ENCODE measurements around the gene WDR73. TPM values are rescaled to one million over a fixed set of nuclear protein-coding genes. Genes with fewer than 3 reads are reported as not detected.

The WDR73 gene
- total and polyA plus RNA-seq, 2 of the 8 experiments (the other 6 are each of a cell fraction or from before 2014, with no cell fraction given), result 22.7 to 23.1 TPM

- H3K4me1 ChIP-seq (replicated peaks in 1 of 4; ENCODE audit: control insufficient read depth in 3 of 4, insufficient read depth in 4 of 4, low read length in 3 of 4), result no peaks in the 10 kb centered on the region
- POLR2A ChIA-PET (ENCODE audit: partially characterized antibody), result interaction anchor here (0.9 to 6.1 kb wide), 7 partner anchors 9 to 24 kb away, joined by 3 to 37 read pairs (median 11); partner anchors contain the start of gene ZSCAN2
- no peak overlapping the region for H2BK12ac ChIP-seq (ENCODE audit: low read depth, low read length)
- no peak for TF ChIP-seq CHD2 (IDR thresholded peaks at IDR 0.05; ENCODE audit: low read length)
- TF ChIP-seq EGR1 (IDR thresholded peaks at IDR 0.05; ENCODE audit: borderline replicate concordance, low read depth, low read length), result no peak
- no peak for TF ChIP-seq RBBP5 (IDR thresholded peaks at IDR 0.05; ENCODE audit: borderline replicate concordance, low read depth, low read length)
- TF ChIP-seq POU5F1 (IDR thresholded peaks at IDR 0.05; ENCODE audit: low read depth, low read length), result no peak
- TF ChIP-seq FOSL1 (IDR thresholded peaks at IDR 0.05; ENCODE audit: insufficient read depth, low read depth, low read length), result no peak
- no peak for TF ChIP-seq BRCA1 (IDR thresholded peaks at IDR 0.05; ENCODE audit: low read depth, low read length)
- TF ChIP-seq ZNF274 (IDR thresholded peaks at IDR 0.05; ENCODE audit: borderline replicate concordance, extremely low read depth, low read length), result no peak
- no peak for TF ChIP-seq SIX5 (IDR thresholded peaks at IDR 0.05; ENCODE audit: low read depth, low read length)
- no peak for TF ChIP-seq TEAD4 (IDR thresholded peaks at IDR 0.05; ENCODE audit: low read depth, low read length)
- TF ChIP-seq MAX (IDR thresholded peaks at IDR 0.05), result no peak
- H2AFZ ChIP-seq (ENCODE audit: low read length), result no peak overlapping the region
- peaks cover 0 to 10% of the 10 kb centered on the region in 2 experiments; a peak in 2 of 4 replicates for H3K79me2 ChIP-seq (ENCODE audit: control insufficient read depth in 1 of 2, insufficient read depth in 2 of 2, low read length in 2 of 2)
- no peak for FAIRE-seq
- no peak overlapping the region for H3K9ac ChIP-seq (replicated peaks in 1 of 4; ENCODE audit: extremely low read depth in 1 of 4, low read depth in 3 of 4, low read length in 3 of 4)
- no peaks in the 10 kb centered on the region for H3K23me2 ChIP-seq (ENCODE audit: low read depth, low read length)
- peaks cover 22 to 31% (median 24%) of the 10 kb centered on the region in 4 experiments for H3K36me3 ChIP-seq (ENCODE audit: control insufficient read depth in 2 of 4, insufficient read depth in 4 of 4, low read length in 3 of 4)
- no peak overlapping the region for H3K4ac ChIP-seq (replicated peaks; ENCODE audit: insufficient read length, low read depth, low read length)
- H3K23ac ChIP-seq (ENCODE audit: insufficient read length), result no peak overlapping the region
- CTCF ChIA-PET (ENCODE audit: partially characterized antibody), result interaction anchor here (0.9 to 6.2 kb wide), 9 partner anchors 9 to 54 kb away, joined by 3 to 51 read pairs (median 5); partner anchors contain the start of genes WDR73 and ZSCAN2
- H2AK5ac ChIP-seq (ENCODE audit: low read depth, low read length), result no peak overlapping the region
- no peak overlapping the region for H4K91ac ChIP-seq (replicated peaks; ENCODE audit: insufficient read length, low read length)
- H3K9me3 ChIP-seq (ENCODE audit: insufficient read depth in 2 of 2, low read depth in 1 of 2, low read length in 1 of 2), result peaks cover 27 to 31% of the 10 kb centered on the region in 2 experiments
- WGBS, 2 experiments (ENCODE audit: extremely low coverage in 1 of 2, insufficient coverage in 1 of 2, insufficient read length in 1 of 2, insufficient replicate concordance in 2 of 2, low coverage in 1 of 2, low lambda C conversion rate in 2 of 2, missing lambda C conversion rate in 1 of 2), result 96% methylated on average over 2 of the region's 2 CpGs; no CpG with 5 or more reads in 1 of the 2 experiments
- no peak overlapping the region for H2BK20ac ChIP-seq (ENCODE audit: low read length)
- no peak overlapping the region for H2BK120ac ChIP-seq (replicated peaks; ENCODE audit: low read depth, low read length)
- peaks cover 0 to 5% of the 10 kb centered on the region in 2 experiments for H4K20me1 ChIP-seq (replicated peaks in 1 of 2; ENCODE audit: control insufficient read depth in 1 of 2, insufficient read depth in 2 of 2, low read length in 2 of 2)
- H3K14ac ChIP-seq (ENCODE audit: insufficient read length), result no peak overlapping the region
- no peak overlapping the region for H3K56ac ChIP-seq (replicated peaks; ENCODE audit: insufficient read length, low read depth, low read length)
- no peak overlapping the region for H3K18ac ChIP-seq (ENCODE audit: extremely low read depth, low read length)
- peaks cover 2% of the 10 kb centered on the region for H3K79me1 ChIP-seq (ENCODE audit: low read depth, low read length)
- H3K27me3 ChIP-seq (replicated peaks in 1 of 4; ENCODE audit: control insufficient read depth in 3 of 4, extremely low read depth in 1 of 4, insufficient read depth in 3 of 4, low read length in 3 of 4), result no peaks in the 10 kb centered on the region; a peak in 1 of 7 replicates
- H3K4me3 ChIP-seq (ENCODE audit: extremely low read depth in 1 of 4, insufficient read depth in 2 of 4, low read depth in 3 of 4, low read length in 4 of 4), result no peak overlapping the region
- no peak for DNase-seq (ENCODE audit: low read depth in 1 of 2, low spot score in 2 of 2)
- H2BK15ac ChIP-seq (ENCODE audit: low read length), result no peak overlapping the region
- no peak overlapping the region for H3K27ac ChIP-seq (ENCODE audit: low read depth, low read length)
- no peak overlapping the region for H4K8ac ChIP-seq (ENCODE audit: extremely low read depth, insufficient read depth, low read length)
- no peak overlapping the region for H2BK5ac ChIP-seq (ENCODE audit: low read depth, low read length)
- no peak overlapping the region for H4K5ac ChIP-seq (ENCODE audit: insufficient read length, low read depth, low read length)
- no peak overlapping the region for H3K4me2 ChIP-seq (ENCODE audit: insufficient read depth in 1 of 2, low read depth in 2 of 2, low read length in 2 of 2)
These were observed 29.0 kb downstream of the WDR73 start for GRCh38 chr15:84625123-84625522.
